ENCODE data around the gene HOXB1. TPM values are rescaled to one million over a fixed set of nuclear protein-coding genes. Genes with fewer than 3 reads are reported as not detected.

HOXB1 gene
- polyA plus RNA-seq, 1 donor (not counting 4 experiments of a cell fraction or from before 2014, with no cell fraction given): not detected

DNA sequence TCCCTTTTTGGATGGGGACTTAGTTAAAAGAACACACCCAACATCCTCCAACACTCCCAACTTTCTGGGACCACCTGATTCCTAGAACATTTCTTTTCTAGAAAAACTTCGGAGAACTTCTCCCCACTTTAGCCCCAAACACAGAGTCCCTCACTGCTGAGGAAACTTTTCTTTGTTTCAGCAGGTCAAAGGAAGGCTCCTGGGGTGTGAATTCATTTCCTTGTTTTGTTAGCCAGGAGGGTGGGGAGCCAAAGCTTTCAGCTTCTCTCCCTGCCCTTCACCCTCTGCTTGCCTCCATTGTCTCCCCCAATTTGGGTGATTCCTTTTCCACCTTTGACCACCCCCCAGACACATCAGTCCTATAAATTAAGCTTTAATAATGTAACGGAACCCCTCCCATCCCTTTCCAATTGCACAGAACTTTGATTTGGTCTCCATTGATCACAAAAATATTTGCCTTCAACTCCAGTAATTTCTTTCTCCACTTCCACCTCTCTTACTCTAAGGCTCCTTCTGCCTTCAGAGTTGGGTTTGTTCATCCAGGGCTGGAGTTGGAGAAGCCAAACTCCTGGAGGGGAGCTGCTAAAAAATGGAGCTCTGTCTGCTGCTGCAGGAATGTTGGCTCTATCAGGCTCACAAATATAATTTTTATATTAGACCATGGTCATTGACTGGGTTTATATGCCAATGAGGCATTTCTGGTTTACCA lies 37.0 kb upstream of the HOXB1 start:
- FAIRE-seq: no peak
- Histone ChIP-seq H3K9ac (ENCODE audit: control insufficient read depth, extremely low read depth, insufficient read depth, low read length) (no peak overlapping the region), H4K20me1 (ENCODE audit: control insufficient read depth, extremely low read depth, insufficient read depth, low read length) (no peaks in the 10 kb centered on the region)

DNA sequence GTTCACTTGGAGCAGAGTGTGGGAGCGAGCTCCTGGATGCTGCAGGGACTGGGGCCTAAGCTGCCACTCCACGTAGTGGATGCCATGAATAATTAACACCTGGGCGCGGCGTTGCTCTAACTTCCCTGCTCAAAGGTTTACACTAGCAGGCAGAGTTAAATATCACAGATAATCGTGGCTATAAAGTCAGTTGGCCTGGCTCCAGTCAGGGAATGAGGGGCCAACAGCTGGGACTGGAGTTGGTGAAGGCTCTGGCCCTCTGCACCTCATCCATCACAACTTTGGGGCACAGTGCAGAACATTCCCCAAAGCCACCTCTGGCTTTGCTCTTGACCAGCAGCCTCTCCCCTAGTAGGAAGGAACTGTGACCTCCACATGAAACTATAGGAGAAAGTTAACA lies 36.4 kb upstream of the HOXB1 start:
- no peaks in the 10 kb centered on the region for H3K79me2 ChIP-seq (ENCODE audit: control insufficient read depth, insufficient read depth, low read length)
- no peak for FAIRE-seq
- H3K9me1 ChIP-seq (ENCODE audit: control insufficient read depth, extremely low read depth, insufficient read depth, low read length): no peaks in the 10 kb centered on the region
- no peaks in the 10 kb centered on the region for H4K20me1 ChIP-seq (ENCODE audit: control insufficient read depth, extremely low read depth, insufficient read depth, low read length)
- H3K9me3 ChIP-seq (ENCODE audit: control insufficient read depth, low read depth, low read length): no peaks in the 10 kb centered on the region
- peaks cover 79% of the 10 kb centered on the region for H3K27me3 ChIP-seq (ENCODE audit: control insufficient read depth, extremely low read depth, insufficient read depth, low read length)
- H3K4me3 ChIP-seq (ENCODE audit: control insufficient read depth in 2 of 3, extremely low read depth in 1 of 3, insufficient read depth in 2 of 3, low read depth in 1 of 3, low read length in 3 of 3): no peak overlapping the region
- dilution Hi-C loops (cut with MboI; ENCODE audit: extremely low pct_ligation_motif_present, low sequenced_read_pairs): no loop called here
- H3K9ac ChIP-seq (ENCODE audit: control insufficient read depth, extremely low read depth, insufficient read depth, low read length): no peak overlapping the region
- DNase-seq (ENCODE audit: low read depth, low spot score): no peak
- H3K27ac ChIP-seq (ENCODE audit: control insufficient read depth, insufficient read depth, low read length): no peak overlapping the region
- TF ChIP-seq EZH2 (IDR thresholded peaks at IDR 0.05; ENCODE audit: low read length) (no peak), CTCF (optimal IDR thresholded peaks at IDR 0.05 in 1 of 3, IDR thresholded peaks at IDR 0.05 in 1 of 3, conservative IDR thresholded peaks at IDR 0.05 in 1 of 3; ENCODE audit: extremely low read depth in 1 of 3, insufficient read depth in 2 of 3, low read length in 3 of 3) (no peak)
- peaks cover 0 to 2% of the 10 kb centered on the region in 2 experiments for H3K36me3 ChIP-seq (ENCODE audit: control insufficient read depth in 2 of 2, extremely low read depth in 1 of 2, insufficient read depth in 2 of 2, low read length in 2 of 2)
- no peak overlapping the region for H3K4me2 ChIP-seq (ENCODE audit: control insufficient read depth, extremely low read depth, insufficient read depth, low read depth, low read length)
- no peaks in the 10 kb centered on the region for H3K4me1 ChIP-seq (ENCODE audit: control insufficient read depth, extremely low read depth, insufficient read depth, low read length)
- no peak overlapping the region for H2AFZ ChIP-seq (ENCODE audit: control insufficient read depth, low read length)

More for the DNA sequence above, 37.0 kb upstream of the HOXB1 start:
- Histone ChIP-seq H3K9me1 (ENCODE audit: control insufficient read depth, extremely low read depth, insufficient read depth, low read length) (no peaks in the 10 kb centered on the region), H3K27ac (ENCODE audit: control insufficient read depth, insufficient read depth, low read length) (no peak overlapping the region), H2AFZ (ENCODE audit: control insufficient read depth, low read length) (no peak overlapping the region), H3K27me3 (ENCODE audit: control insufficient read depth, extremely low read depth, insufficient read depth, low read length) (peaks cover 82% of the 10 kb centered on the region), H3K4me3 (ENCODE audit: control insufficient read depth in 2 of 3, extremely low read depth in 1 of 3, insufficient read depth in 2 of 3, low read depth in 1 of 3, low read length in 3 of 3) (no peak overlapping the region), H3K79me2 (ENCODE audit: control insufficient read depth, insufficient read depth, low read length) (no peaks in the 10 kb centered on the region), H3K9me3 (ENCODE audit: control insufficient read depth, low read depth, low read length) (no peaks in the 10 kb centered on the region), H3K4me1 (ENCODE audit: control insufficient read depth, extremely low read depth, insufficient read depth, low read length) (peaks cover 1% of the 10 kb centered on the region), H3K4me2 (ENCODE audit: control insufficient read depth, extremely low read depth, insufficient read depth, low read depth, low read length) (no peak overlapping the region), H3K36me3 (ENCODE audit: control insufficient read depth in 2 of 2, extremely low read depth in 1 of 2, insufficient read depth in 2 of 2, low read length in 2 of 2) (peaks cover 0 to 1% of the 10 kb centered on the region in 2 experiments)
- dilution Hi-C loops (cut with MboI; ENCODE audit: extremely low pct_ligation_motif_present, low sequenced_read_pairs): no loop called here
- TF ChIP-seq CTCF (optimal IDR thresholded peaks at IDR 0.05 in 1 of 3, IDR thresholded peaks at IDR 0.05 in 1 of 3, conservative IDR thresholded peaks at IDR 0.05 in 1 of 3; ENCODE audit: extremely low read depth in 1 of 3, insufficient read depth in 2 of 3, low read length in 3 of 3): no peak
- no peak for TF ChIP-seq EZH2 (IDR thresholded peaks at IDR 0.05; ENCODE audit: low read length)
- no peak for DNase-seq (ENCODE audit: low read depth, low spot score)

Measured in keratinocyte (primary cell).